ENCODE data around the gene DIRAS3. TPM values are rescaled to one million over a fixed set of nuclear protein-coding genes. Genes with fewer than 3 reads are reported as not detected.

The DIRAS3 gene
- total RNA-seq, 2 donors from 2014 or later: 2.8 to 3.0 TPM

DNA sequence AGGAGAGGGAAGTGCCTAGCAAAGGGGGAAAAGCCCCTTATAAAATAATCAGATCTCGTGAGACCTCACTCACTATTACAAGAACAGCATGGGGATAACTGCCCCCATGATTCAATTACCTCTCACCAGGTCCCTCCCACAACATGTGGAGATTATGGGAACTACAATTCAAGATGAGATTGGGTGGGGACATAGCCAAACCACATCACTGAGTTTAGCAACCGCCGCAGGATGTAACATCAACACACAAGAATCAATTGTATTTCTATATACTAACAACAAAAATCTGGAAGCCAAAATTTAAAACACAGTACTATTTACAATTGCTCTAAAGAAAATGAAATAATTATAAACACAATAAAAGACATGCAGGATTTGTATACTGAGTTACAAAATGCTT is 21.9 kb downstream of the DIRAS3 start:
- H3K4me1 ChIP-seq (replicated peaks): no peaks in the 10 kb centered on the region
- no peaks in the 10 kb centered on the region for H3K9me3 ChIP-seq
- TF ChIP-seq POLR2AphosphoS5 (IDR thresholded peaks at IDR 0.05) (no peak), POLR2A (IDR thresholded peaks at IDR 0.05) (no peak)
- TF ChIP-seq, protein P1, sequence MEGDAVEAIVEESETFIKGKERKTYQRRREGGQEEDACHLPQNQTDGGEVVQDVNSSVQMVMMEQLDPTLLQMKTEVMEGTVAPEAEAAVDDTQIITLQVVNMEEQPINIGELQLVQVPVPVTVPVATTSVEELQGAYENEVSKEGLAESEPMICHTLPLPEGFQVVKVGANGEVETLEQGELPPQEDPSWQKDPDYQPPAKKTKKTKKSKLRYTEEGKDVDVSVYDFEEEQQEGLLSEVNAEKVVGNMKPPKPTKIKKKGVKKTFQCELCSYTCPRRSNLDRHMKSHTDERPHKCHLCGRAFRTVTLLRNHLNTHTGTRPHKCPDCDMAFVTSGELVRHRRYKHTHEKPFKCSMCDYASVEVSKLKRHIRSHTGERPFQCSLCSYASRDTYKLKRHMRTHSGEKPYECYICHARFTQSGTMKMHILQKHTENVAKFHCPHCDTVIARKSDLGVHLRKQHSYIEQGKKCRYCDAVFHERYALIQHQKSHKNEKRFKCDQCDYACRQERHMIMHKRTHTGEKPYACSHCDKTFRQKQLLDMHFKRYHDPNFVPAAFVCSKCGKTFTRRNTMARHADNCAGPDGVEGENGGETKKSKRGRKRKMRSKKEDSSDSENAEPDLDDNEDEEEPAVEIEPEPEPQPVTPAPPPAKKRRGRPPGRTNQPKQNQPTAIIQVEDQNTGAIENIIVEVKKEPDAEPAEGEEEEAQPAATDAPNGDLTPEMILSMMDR (IDR thresholded peaks at IDR 0.05): no peak
- H3K36me3 ChIP-seq: no peaks in the 10 kb centered on the region
- H3K27ac ChIP-seq: no peak overlapping the region
- no peak overlapping the region for H3K4me3 ChIP-seq
- H3K27me3 ChIP-seq (replicated peaks; ENCODE audit: insufficient read depth): no peaks in the 10 kb centered on the region
- DNase-seq (ENCODE audit: low spot score): no peak
- intact Hi-C loops (cut with DNase I): no loop called here
- 82% methylated on average over 3 of the region's 3 CpGs for WGBS

DNA sequence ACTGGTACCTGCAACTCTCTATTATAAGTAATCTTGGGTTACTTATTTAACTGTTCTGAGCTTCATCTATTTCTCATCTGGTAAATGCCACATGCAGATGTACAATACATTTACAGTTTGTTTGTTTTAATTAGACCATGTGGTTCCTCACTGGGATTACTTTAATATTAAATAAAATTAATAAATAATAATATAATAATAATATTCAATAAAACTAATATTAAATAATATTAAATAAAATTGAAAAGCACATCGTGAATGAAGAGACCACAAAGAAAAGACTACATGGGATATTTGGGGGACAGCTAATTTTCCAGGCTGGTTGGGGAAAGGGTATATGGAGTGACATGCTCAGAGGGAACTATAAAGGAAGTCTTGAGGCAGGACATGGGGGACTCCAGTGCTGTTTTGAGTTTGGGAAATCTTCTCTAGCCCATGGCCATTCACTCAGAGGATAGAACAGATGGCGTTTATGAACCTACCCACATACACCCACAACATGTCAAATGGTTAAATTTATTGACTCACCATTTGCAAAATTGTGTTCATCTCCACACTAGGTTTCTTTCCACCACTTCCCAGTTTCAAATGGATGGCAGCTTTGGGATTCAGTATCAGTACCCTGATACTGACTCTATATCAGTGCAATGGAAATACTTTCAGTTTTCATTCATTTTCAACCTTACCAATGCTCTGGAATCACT is 25.6 kb downstream of the DIRAS3 start:
- no peaks in the 10 kb centered on the region for H3K4me1 ChIP-seq (replicated peaks)
- intact Hi-C loops (cut with DNase I): no loop called here
- H3K27me3 ChIP-seq (replicated peaks; ENCODE audit: insufficient read depth): no peaks in the 10 kb centered on the region
- no peaks in the 10 kb centered on the region for H3K36me3 ChIP-seq
- 74% methylated on average over 2 of the region's 2 CpGs for WGBS
- H3K4me3 ChIP-seq: no peak overlapping the region
- TF ChIP-seq POLR2AphosphoS5 (IDR thresholded peaks at IDR 0.05): no peak
- H3K9me3 ChIP-seq: no peaks in the 10 kb centered on the region
- H3K27ac ChIP-seq: no peak overlapping the region
- DNase-seq (ENCODE audit: low spot score): no peak

DNA sequence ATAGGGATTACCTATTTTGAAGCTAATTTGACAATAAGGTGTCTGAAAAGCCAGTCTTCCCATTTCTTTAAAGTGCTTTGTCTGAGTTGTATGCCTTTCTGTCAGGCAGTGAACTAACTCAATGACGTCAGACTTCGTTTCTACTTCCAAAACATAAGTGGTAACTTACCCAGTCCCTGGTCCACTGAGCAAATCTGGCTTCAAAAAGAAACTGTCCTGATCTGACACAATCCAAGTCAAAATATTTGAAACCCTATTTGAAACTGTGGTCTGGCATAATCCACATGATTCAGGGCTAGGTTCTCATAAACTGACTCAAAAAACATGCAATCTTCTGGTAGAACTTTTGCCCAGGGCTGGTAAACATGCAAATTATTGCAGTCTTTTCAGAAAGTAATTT is 34.0 kb downstream of the DIRAS3 start:
- H3K4me3 ChIP-seq: no peak overlapping the region
- H3K9me3 ChIP-seq: no peaks in the 10 kb centered on the region
- H3K27ac ChIP-seq: no peak overlapping the region
- TF ChIP-seq, protein P1 (IDR thresholded peaks at IDR 0.05): no peak
- no peak for TF ChIP-seq POLR2AphosphoS5 (IDR thresholded peaks at IDR 0.05)
- no peak for TF ChIP-seq POLR2A (IDR thresholded peaks at IDR 0.05)
- no peaks in the 10 kb centered on the region for H3K36me3 ChIP-seq
- intact Hi-C loops (cut with DNase I): no loop called here
- no peak for DNase-seq (ENCODE audit: low spot score)
- no peaks in the 10 kb centered on the region for H3K4me1 ChIP-seq (replicated peaks)
- WGBS: 62% methylated on average over 2 of the region's 2 CpGs
- H3K27me3 ChIP-seq (replicated peaks; ENCODE audit: insufficient read depth): no peaks in the 10 kb centered on the region

DNA sequence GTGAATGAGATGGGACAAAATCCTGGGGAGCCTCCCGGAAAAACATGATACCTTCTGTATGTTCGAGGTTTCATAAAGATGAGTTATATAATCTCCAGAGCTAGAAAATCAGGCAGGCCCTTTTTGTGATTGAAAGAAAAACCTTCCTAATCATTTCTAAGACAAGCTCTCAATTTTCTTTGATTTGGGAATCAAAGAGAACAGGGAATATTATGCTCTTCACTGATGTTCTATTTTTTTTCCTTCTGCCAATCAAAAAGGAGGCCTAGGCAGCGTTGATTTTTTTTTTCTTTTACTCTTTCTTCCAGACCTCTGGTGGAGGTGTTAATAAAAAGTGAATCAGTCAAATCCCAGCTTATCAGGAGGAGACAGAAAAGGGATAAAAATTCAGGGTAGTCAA is 34.5 kb downstream of the DIRAS3 start:
- WGBS: 88% methylated on average over 3 of the region's 3 CpGs

DNA sequence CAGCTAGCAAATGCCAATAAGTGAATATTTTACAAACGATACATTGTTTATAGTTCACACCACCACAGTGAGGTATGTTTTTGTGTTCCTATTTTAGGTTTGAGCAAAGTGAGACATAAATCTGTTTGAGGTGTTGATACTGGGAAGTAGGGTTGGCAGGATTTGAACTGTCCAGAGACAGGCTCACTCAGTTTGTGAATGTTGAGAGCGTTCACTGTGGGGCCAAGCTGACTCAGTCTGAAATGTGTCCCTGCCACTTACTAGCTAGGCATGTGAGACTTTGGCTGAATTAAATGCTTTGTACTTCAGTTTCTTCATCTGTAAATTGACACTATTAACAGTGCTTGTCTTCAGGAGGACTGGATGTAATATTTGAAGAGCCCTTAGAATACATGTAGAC is 35.1 kb downstream of the DIRAS3 start:
- WGBS: 76% methylated on average over 2 of the region's 2 CpGs

More for the DNA sequence above, 34.5 kb downstream of the DIRAS3 start:
- H3K27me3 ChIP-seq (replicated peaks; ENCODE audit: insufficient read depth): no peaks in the 10 kb centered on the region
- no peak overlapping the region for H3K4me3 ChIP-seq
- H3K36me3 ChIP-seq: no peaks in the 10 kb centered on the region
- intact Hi-C loops (cut with DNase I): no loop called here
- H3K9me3 ChIP-seq: no peaks in the 10 kb centered on the region
- DNase-seq (ENCODE audit: low spot score): no peak
- no peak overlapping the region for H3K27ac ChIP-seq
- H3K4me1 ChIP-seq (replicated peaks): no peaks in the 10 kb centered on the region
- TF ChIP-seq POLR2AphosphoS5 (IDR thresholded peaks at IDR 0.05) (no peak), POLR2A (IDR thresholded peaks at IDR 0.05) (no peak)
- TF ChIP-seq, protein P1 (IDR thresholded peaks at IDR 0.05): no peak

More for the DNA sequence above, 35.1 kb downstream of the DIRAS3 start:
- Histone ChIP-seq H3K4me3 (no peak overlapping the region), H3K4me1 (replicated peaks) (no peaks in the 10 kb centered on the region), H3K27me3 (replicated peaks; ENCODE audit: insufficient read depth) (no peaks in the 10 kb centered on the region), H3K9me3 (no peaks in the 10 kb centered on the region), H3K27ac (no peak overlapping the region), H3K36me3 (no peaks in the 10 kb centered on the region)
- no peak for DNase-seq (ENCODE audit: low spot score)
- intact Hi-C loops (cut with DNase I): no loop called here
- TF ChIP-seq POLR2AphosphoS5 (IDR thresholded peaks at IDR 0.05) (no peak), POLR2A (IDR thresholded peaks at IDR 0.05) (no peak)
- TF ChIP-seq, protein P1 (IDR thresholded peaks at IDR 0.05): no peak

Data from prostate gland (tissue), 2 donors.